Measurements from ENCODE around the gene HGFAC. TPM values are rescaled to one million over a fixed set of nuclear protein-coding genes. Genes with fewer than 3 reads are reported as not detected.

Gene HGFAC
- total RNA-seq (2014; rRNA removed) (0.04 and 0.58 TPM in 2 replicates), Bru-seq, nascent RNA (percentile 13 among the genes with signal in this experiment), BruChase-seq, experiment 1, labeled RNA remaining after a 6-hour chase (percentile 36 among the genes with signal in this experiment), BruChase-seq, experiment 2, labeled RNA remaining after a 2-hour chase (percentile 22 among the genes with signal in this experiment)
- long read RNA-seq, partial matches to known transcripts, result 0 of 2 reads
- long read RNA-seq, other reads (novel, unspliced or antisense), result 2 of 2 reads

GRCh38 chr4:3441501-3442459, at the start of gene HGFAC:
TSS of gene HGFAC (plus strand) at chr4:3441968. CDS start at chr4:3442002, 34 bp downstream.
- H3K27ac ChIP-seq (ENCODE audit: low read length), result no peak within 1 kb of the TSS
- POLR2A ChIA-PET (ENCODE audit: unreplicated experiment), result no interaction called here
- no peak for ATAC-seq

GRCh38 chr4:3392321-3392720, 49.4 kb upstream of the HGFAC start:
- no peaks in the 10 kb centered on the region for H3K9me2 ChIP-seq (replicated peaks; ENCODE audit: low read length)
- no peaks in the 10 kb centered on the region for H3K79me2 ChIP-seq (ENCODE audit: low read length)
- no peak overlapping the region for H3K27ac ChIP-seq (ENCODE audit: low read length)
- no peaks in the 10 kb centered on the region for H3K9me3 ChIP-seq (ENCODE audit: low read length)
- H3K36me3 ChIP-seq (ENCODE audit: low read depth, low read length), result no peaks in the 10 kb centered on the region
- H4K20me1 ChIP-seq (ENCODE audit: low read length), result no peaks in the 10 kb centered on the region
- H3K4me3 ChIP-seq (ENCODE audit: low read length), result no peak overlapping the region
- BruUV-seq (replicated peaks), result no TSS peak
- H3K27me3 ChIP-seq (ENCODE audit: low read length), result no peaks in the 10 kb centered on the region
- CTCF ChIA-PET, result no interaction called here
- H3K4me1 ChIP-seq (ENCODE audit: insufficient read depth, low read length), result peaks cover 21% of the 10 kb centered on the region
- ATAC-seq, result no peak
- POLR2A ChIA-PET (ENCODE audit: unreplicated experiment), result no interaction called here
- no peak overlapping the region for H3K9ac ChIP-seq (ENCODE audit: low read length)
- no peak overlapping the region for H2AFZ ChIP-seq (ENCODE audit: low read length)
- no peak for DNase-seq
- TF ChIP-seq CTCF (conservative IDR thresholded peaks at IDR 0.05; ENCODE audit: low read depth, low read length) (no peak), EZH2 (IDR thresholded peaks at IDR 0.05; ENCODE audit: low read length, unreplicated experiment) (no peak), EZH2phosphoT487 (IDR thresholded peaks at IDR 0.05; ENCODE audit: borderline replicate concordance, low read length) (no peak)
- no peaks in the 10 kb centered on the region for H3F3A ChIP-seq (ENCODE audit: low read length, unreplicated experiment)
- no peak overlapping the region for H3K4me2 ChIP-seq (ENCODE audit: low read length)
- intact Hi-C loops (cut with micrococcal nuclease), result no loop called here

More at GRCh38 chr4:3441501-3442459, at the start of gene HGFAC:
- Histone ChIP-seq H3F3A (ENCODE audit: low read length, unreplicated experiment) (no peaks in the 10 kb centered on the region), H3K9me3 (ENCODE audit: low read length) (no peaks in the 10 kb centered on the region), H3K9me2 (replicated peaks; ENCODE audit: low read length) (no peaks in the 10 kb centered on the region), H3K4me2 (ENCODE audit: low read length) (no peak within 1 kb of the TSS), H3K4me1 (ENCODE audit: insufficient read depth, low read length) (peaks cover 6% of the 10 kb centered on the region), H2AFZ (ENCODE audit: low read length) (no peak within 1 kb of the TSS), H3K36me3 (ENCODE audit: low read depth, low read length) (no peaks in the 10 kb centered on the region), H4K20me1 (ENCODE audit: low read length) (no peaks in the 10 kb centered on the region), H3K4me3 (ENCODE audit: low read length) (no peak within 1 kb of the TSS), H3K9ac (ENCODE audit: low read length) (no peak within 1 kb of the TSS), H3K27me3 (ENCODE audit: low read length) (no peaks in the 10 kb centered on the region), H3K79me2 (ENCODE audit: low read length) (no peaks in the 10 kb centered on the region)
- CTCF ChIA-PET, result no interaction called here
- BruUV-seq (replicated peaks), result no TSS peak
- no peak for TF ChIP-seq EZH2phosphoT487 (IDR thresholded peaks at IDR 0.05; ENCODE audit: borderline replicate concordance, low read length)
- no peak for TF ChIP-seq EZH2 (IDR thresholded peaks at IDR 0.05; ENCODE audit: low read length, unreplicated experiment)
- no peak for TF ChIP-seq CTCF (conservative IDR thresholded peaks at IDR 0.05; ENCODE audit: low read depth, low read length)
- no peak for DNase-seq
- intact Hi-C loops (cut with micrococcal nuclease), result no loop called here
